Activated CD8-positive, alpha-beta memory T cell treated with anti-CD3 and anti-CD28 coated beads, Interleukin-2, amount 50 U/mL, for 48 hours (primary cell): Measurements from ENCODE around the gene DENND1A.
"Not testable (repeated sequence)": the region's sequence is repeated elsewhere in the genome, so short reads cannot be mapped to it uniquely, and the experiment has no call there.

Experiments
- DNase-seq: peaks from one replicate; pipeline ENCODE4 v3.0.0-alpha.2; 2020

Gene DENND1A

DNA sequence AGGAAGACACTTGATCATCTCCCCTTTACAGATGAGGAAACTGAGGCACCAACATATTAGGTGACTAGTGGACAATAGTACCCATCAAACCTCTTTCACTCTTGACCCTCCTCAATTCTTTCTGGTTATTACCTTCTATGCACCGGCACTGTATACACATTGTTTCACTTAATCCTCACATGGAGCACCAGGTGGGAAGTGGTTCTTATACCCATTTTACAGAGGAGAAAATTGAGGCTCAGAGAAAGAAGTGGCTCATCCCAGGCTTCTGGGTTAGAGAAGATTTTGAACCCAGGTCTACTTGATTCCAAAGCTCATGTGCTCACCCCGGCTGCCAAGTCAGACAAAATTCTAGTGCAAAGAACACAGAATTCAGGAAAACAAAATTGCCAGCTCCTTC lies 17.4 kb upstream of the DENND1A start:
- DNase-seq, result no peak

DNA sequence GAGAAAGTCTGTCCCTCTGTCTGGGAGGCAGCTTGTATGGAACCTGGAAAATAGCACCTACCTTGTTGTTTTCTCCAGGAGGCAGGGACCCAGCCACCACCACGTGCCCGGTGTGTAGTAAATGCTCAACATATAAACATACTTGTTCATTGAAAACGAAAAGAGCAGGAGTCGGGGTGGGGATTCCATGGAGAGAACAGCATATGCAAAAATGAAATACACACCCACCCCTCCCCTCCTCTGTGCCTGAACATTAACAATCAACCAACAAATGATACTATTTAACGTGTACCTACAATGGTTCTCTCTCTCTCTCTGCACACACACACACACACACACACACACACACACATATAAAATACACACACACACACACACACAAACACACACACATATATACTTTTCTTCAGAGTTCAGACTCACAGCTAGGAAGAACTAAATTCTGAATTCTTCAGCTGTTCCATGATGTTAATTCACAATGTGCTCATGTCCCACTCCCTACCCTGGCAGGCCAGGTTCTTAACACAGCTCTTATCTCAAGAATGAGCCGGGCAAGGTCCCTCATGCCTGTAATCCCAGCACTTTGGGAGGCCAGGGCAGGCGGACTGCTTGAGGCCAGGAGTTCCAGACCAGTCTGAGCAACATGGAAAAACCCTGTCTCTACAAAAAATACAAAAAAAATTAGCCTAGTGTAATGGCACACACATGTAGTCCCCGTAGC lies 16.3 kb upstream of the DENND1A start:
- no peak for DNase-seq

DNA sequence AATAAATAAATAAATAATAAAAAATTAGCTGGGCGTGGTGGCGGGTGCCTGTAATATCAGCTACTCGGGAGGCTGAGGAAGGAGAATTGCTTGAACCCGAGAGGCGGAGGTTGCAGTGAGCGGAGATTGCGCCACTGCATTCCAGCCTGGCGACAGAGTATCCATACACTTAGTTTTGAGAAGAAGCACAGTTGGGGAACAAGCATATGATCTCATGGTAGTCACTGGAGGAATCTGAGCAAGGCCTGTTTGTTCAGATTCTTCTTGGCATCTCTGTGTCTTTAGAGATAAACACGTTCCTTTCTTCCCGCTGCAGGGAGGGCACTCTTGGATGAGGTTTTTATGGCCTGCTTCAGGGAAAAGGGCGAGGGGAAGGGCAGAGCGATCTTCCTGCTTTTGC lies 15.6 kb upstream of the DENND1A start:
- DNase-seq, result no peak

GRCh38 chr9:123944464-123944863 lies 14.5 kb upstream of the DENND1A start:
- DNase-seq, result not testable (repeated sequence)

GRCh38 chr9:123943671-123944070 lies 13.7 kb upstream of the DENND1A start:
- DNase-seq, result no peak

- no peak for DNase-seq
Measured at GRCh38 chr9:123942542-123942941, 12.6 kb upstream of the DENND1A start.

DNA sequence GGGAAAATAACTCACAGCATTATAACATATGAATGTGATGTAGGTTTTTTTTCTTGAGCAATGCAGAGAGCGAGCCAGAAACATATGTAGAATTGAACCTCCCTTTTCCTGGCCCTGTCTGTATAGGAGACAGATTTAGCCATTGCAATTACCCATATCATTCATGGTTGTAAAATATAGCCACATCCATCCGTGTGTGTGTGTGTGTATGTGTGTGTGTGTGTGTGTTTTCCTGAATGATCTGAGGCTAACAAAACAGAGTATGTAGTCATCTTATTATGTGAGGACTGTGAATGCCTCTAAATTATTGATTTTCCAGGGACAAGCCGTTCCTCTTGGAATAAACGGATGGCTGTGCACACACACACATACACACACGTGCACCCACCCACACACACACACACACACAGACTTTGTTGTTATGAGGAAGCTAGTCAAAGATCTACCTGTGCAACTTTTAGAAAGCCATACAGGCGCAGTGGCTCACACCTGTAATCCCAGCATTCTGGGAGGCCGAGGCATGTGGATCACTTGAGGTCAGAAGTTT lies 11.7 kb upstream of the DENND1A start:
- DNase-seq, result no peak

- no peak for DNase-seq
Measured at GRCh38 chr9:123940721-123941523, 11.0 kb upstream of the DENND1A start.

DNA sequence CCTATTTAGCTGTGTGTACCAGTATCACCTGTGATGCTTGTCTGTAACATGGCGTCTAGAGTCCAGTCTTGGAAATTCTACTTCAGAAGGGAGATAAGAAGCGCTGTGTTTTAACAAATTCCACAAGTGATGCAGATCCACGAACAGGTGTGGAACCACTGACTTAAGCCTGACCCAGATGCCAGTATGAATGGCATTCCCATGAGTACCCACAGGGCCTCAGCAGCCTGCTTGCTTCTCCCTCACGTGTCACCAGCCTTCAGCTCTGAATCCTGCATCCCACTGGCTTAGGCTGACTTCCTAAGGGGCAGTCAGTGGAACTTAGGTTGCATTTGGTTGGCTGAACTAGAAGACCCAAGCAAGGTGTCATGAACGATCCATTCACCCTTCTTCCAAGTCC lies 8.5 kb upstream of the DENND1A start:
- no peak for DNase-seq

- not testable (repeated sequence) for DNase-seq
Measured at GRCh38 chr9:123936575-123936974, 6.6 kb upstream of the DENND1A start.

DNA sequence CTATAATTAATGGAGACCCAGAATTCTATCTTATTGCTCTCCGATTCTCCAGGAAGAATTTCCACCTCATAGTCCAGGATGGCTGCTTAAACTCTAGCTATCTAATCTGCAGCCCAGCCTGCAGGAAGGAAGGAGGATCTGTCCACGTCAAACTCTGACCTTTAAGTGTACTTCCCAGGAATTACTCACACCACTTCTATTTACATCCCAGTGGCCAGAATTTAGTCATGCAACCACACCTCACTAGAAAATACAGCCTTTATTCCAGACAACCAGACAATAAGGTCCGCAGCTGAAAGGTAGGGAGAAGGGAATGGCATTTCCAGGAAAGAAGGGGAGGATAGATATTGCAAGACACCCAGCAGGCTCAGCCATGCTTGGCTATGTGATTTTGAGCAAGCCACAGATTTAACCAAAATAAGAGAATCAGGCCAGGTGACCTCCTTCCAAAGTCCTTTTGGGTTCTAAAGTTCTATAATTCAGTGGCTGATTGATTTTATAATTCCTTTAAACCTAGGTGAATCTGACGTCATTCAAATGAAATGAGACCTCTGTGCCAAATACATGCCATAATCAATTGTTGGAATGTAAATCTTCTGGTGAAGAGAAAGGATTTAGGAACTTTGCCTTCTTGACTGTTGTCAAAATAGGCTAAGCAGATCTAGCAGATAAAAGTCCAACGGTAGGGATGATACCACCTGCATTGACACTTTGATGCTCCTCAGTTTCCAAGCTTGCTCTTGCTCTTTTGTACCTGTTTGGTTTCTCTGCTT lies 3.7 kb upstream of the DENND1A start:
- no peak for DNase-seq

GRCh38 chr9:123929177-123929869 lies 603 bp downstream of the DENND1A start:
- peak; percentile 62 for DNase-seq

- no peak for DNase-seq
Measured at GRCh38 chr9:123928533-123929176, 1.3 kb downstream of the DENND1A start.

GRCh38 chr9:123927625-123928532 lies 2.0 kb downstream of the DENND1A start:
- no peak for DNase-seq

DNA sequence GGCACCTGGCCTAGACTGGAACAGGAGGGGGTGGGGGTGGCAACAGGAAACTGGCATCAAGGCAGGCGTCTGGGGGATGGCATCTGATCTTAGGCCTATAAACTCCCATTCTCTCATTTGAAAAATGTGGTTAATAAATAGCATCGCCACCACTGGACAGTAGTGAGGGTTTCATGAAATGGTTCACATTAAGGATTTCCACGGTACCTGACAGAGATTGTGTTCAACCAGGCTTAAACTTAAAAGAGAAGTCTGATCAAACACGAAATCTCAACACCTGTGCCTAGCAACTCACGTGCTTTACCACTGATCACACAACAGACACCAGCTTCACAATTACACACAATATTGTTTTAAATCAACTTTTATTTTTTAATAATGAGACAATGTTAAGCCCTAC lies 3.0 kb downstream of the DENND1A start:
- DNase-seq, result no peak

DNA sequence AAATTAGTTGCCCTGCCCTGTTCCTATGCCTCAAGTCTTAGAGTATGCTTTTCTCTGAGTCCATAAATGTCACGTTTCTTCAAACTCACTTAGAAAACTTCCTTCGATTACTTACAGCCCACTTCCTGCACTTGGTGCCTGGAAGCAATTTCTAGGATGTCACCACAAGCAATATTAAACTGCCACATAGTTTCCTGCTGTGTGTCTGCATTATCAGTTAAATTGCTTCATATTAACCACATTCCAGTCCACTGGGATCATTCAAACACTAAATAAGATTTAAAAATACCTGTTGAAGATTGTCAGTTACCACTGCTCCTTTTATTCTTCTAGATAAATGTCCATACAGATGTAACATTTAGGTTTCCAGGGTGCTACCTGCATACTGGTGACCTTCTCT lies 4.1 kb downstream of the DENND1A start:
- no peak for DNase-seq

GRCh38 chr9:123925161-123925560 lies 4.8 kb downstream of the DENND1A start:
- no peak for DNase-seq

DNA sequence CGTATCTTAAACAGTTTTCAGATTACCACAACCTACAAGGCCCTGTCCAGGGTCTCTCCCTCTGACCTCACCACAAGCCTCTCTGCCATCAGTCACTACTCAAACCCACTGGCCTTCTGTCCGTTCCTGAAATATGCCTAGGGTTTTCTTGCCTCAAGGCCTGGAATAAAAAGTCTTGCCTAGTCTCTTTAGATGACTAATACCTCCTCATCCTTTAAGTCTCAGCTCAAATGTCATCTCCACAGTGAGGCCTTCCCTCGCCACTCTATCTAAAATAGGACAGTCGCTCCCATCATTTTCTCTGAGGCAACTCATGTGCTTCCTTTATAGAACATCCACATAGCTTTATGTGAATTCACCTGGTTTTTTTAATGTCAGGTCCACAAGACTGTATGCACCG lies 5.2 kb downstream of the DENND1A start:
- no peak for DNase-seq

- DNase-seq, result no peak
Measured at GRCh38 chr9:123923884-123924283, 6.0 kb downstream of the DENND1A start.

- DNase-seq, result no peak
Measured at GRCh38 chr9:123923377-123923776, 6.5 kb downstream of the DENND1A start.

GRCh38 chr9:123922911-123923310 lies 7.0 kb downstream of the DENND1A start:
- no peak for DNase-seq
